MM.1S (cell line): ENCODE data around the gene OR2AE1.
"Not testable (repeated sequence)": the region's sequence is repeated elsewhere in the genome, so short reads cannot be mapped to it uniquely, and the experiment has no call there.

ENCODE experiments used
- EZH2 ChIP-seq: fragments of 300-600 bp; sonication (generic); optimal IDR thresholded peaks from 2 replicates; pipeline ENCODE3; 2017; ENCODE audit warnings: low read depth, mild to moderate bottlenecking, antibody characterized with exemption, low read length, mixed read lengths
- TF ChIP-seq, protein P1 (sequence below): fragments of 300-600 bp; sonication (generic); IDR thresholded peaks from 2 replicates; pipeline ENCODE4 v1.5.1; 2016; ENCODE audit warnings: antibody characterized with exemption, low read length, mixed read lengths

DNA sequence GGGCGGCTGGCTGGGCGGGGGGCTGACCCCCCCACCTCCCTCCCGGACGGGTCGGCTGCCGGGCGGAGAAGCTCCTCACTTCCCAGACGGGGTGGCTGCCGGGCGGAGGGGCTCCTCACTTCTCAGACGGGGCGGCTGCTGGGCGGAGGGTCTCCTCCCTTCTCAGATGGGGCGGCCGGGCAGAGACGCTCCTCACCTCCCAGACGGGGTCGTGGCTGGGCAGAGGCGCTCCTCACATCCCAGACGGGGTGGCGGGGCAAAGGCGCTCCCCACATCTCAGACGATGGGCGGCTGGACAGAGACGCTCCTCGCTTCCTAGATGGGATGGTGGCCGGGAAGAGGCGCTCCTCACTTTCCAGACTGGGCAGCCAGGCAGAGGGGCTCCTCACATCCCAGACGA lies 11.5 kb upstream of the OR2AE1 start:
- TF ChIP-seq EZH2 = not testable (repeated sequence)
- TF ChIP-seq, protein P1, sequence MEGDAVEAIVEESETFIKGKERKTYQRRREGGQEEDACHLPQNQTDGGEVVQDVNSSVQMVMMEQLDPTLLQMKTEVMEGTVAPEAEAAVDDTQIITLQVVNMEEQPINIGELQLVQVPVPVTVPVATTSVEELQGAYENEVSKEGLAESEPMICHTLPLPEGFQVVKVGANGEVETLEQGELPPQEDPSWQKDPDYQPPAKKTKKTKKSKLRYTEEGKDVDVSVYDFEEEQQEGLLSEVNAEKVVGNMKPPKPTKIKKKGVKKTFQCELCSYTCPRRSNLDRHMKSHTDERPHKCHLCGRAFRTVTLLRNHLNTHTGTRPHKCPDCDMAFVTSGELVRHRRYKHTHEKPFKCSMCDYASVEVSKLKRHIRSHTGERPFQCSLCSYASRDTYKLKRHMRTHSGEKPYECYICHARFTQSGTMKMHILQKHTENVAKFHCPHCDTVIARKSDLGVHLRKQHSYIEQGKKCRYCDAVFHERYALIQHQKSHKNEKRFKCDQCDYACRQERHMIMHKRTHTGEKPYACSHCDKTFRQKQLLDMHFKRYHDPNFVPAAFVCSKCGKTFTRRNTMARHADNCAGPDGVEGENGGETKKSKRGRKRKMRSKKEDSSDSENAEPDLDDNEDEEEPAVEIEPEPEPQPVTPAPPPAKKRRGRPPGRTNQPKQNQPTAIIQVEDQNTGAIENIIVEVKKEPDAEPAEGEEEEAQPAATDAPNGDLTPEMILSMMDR = not testable (repeated sequence)
